Astrocyte of the cerebellum (primary cell): ENCODE measurements around the gene SHD.

Source experiments
- DNase-seq: peaks from one replicate; pipeline ENCODE4 v3.0.0-alpha.2; 2011; ENCODE audit warnings: low read depth
- H3K4me3 ChIP-seq: 2 replicates; pipeline ENCODE4 v1.5.1; 2011; ENCODE audit warnings: mild to moderate bottlenecking, low read depth, low read length, moderate library complexity
- in situ Hi-C: cut with HindIII; loops from 2 replicates; pipeline ENCODE4 v1.10.0; 2017; ENCODE audit warnings: low sequenced_read_pairs
- TF ChIP-seq, protein P1 (sequence below): IDR thresholded peaks from 2 replicates; pipeline ENCODE4 v1.5.1; 2012; ENCODE audit warnings: low read length, low read depth, moderate library complexity, mild to moderate bottlenecking; ENCODE audit errors: missing control alignments

SHD gene

DNA sequence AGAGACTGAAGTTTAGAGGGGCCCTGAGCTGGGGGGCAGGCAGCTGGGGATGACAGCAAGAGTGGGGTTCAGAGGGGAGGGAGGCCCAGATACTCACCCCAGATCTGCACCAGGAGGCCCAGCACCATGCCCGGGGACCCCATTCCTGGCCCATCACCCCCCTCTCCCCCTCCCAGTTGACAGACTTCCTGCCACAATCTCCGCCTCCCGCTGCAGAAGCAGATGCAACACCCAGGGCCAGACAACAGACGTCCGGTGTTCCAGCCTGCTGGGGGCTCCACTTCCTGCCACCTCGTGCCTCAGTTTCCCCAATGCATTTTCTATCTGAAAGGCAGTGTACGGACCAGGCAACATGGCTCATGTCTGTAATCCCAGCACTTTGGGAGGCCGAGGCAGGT, 23.2 kb downstream of the SHD start, which contains the start of gene TMIGD2:
TSS of gene TMIGD2 (minus strand) at position 147 of the 398 bp plus-strand sequence. CDS start at position 143, 4 bp downstream.
- TF ChIP-seq, protein P1, sequence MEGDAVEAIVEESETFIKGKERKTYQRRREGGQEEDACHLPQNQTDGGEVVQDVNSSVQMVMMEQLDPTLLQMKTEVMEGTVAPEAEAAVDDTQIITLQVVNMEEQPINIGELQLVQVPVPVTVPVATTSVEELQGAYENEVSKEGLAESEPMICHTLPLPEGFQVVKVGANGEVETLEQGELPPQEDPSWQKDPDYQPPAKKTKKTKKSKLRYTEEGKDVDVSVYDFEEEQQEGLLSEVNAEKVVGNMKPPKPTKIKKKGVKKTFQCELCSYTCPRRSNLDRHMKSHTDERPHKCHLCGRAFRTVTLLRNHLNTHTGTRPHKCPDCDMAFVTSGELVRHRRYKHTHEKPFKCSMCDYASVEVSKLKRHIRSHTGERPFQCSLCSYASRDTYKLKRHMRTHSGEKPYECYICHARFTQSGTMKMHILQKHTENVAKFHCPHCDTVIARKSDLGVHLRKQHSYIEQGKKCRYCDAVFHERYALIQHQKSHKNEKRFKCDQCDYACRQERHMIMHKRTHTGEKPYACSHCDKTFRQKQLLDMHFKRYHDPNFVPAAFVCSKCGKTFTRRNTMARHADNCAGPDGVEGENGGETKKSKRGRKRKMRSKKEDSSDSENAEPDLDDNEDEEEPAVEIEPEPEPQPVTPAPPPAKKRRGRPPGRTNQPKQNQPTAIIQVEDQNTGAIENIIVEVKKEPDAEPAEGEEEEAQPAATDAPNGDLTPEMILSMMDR: no peak
- no peak for DNase-seq
- H3K4me3 ChIP-seq: no peak within 1 kb of the TSS
- in situ Hi-C loops: no loop called here

DNA sequence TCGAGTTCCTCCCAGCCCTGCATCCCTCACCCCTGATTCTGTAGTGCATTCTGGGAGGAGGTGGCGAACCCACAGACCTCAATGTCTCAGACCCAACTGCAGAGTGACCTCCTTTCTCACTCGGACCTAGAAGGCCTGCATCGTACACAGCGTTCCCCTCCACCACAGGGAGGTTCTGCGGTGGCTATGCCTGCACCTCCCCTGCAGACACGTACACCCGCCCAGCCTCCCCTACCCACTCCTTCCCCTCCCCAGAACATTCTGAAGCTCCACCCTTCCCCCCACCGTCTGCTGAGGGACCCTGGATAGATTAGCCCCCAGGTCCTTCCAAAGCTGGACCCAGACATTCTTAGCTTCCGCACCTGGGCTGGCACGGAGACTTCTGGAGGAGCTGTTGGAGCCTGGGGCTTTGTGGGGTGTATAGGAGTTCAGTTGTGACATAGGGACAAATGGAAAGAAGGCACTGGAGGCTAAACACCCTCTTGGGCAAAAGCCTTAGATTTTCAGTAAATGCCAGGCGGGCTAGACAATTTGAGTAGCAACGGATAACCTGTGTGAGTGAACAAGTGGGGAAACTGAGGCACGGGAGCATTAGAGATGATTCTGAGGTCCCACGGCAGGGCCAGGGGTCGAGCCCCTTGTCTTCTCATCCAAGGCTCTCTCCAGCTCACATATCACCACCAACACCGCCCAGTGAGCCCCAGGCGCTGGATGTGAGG, 24.9 kb downstream of the SHD start:
- no peak for DNase-seq
- in situ Hi-C loops: no loop called here
- peak overlapping the region; percentile 37 for H3K4me3 ChIP-seq

DNA sequence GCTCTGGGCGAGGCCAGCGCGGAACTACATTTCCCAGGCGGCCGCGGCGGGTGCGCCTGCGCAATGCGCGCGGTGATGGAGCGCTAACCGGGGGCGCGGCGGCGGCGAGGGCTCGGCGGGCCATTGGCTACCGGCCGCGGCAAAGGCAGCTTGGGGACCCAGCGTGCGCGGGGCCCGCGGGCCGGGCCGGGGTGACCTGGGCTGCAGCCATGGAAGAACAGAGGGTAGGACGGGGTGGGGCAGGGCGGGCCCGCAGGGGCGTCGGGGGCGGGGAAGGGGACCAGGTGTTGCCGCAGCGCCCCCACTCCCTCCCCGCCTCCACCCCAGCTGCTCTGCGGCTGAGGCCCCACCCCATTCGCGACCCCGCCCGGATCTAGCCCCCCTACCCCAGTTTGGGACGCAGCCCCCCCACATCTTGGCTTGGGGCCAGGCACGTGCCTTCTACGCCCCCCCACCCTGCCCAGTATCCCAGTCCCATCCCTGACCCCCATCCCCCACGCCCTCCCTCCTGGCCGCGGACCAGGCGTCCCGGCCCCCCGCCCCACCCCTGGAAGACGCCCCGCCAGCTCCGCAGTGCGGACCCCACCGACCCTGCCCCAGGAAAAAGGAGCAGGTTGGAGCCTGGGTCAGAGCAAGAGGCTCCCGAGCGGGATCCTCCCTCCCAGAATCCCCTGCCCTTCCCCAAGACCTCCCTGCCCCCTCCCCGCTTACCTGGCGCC, 25.6 kb downstream of the SHD start, which contains the start of gene FSD1:
TSS of gene FSD1 (plus strand) at position 61 of the 719 bp plus-strand sequence. CDS start at position 210, 149 bp downstream.
- TF ChIP-seq, protein P1: no peak
- no peak for DNase-seq
- peak within 1 kb of the TSS; percentile 37 for H3K4me3 ChIP-seq
- in situ Hi-C loops: no loop called here

More for the DNA sequence above, 24.9 kb downstream of the SHD start:
- TF ChIP-seq, protein P1: no peak

DNA sequence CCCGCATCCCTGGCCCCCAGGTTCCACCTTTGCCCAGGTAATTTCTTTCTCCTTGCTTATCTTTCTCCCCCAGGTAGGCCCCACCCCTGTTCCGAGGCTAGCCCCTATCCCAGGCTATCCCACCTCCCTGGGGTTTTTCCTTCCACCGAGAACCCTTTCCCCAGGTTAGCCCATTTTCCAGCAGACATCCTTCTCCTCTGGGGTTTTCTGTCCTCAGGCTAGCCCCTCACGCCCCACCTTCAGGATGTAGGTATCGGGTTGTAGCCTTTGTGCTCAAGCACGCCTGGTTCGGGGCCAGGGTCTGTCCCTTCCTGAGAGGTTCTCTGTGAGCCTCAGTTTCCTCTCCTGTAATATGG, 26.2 kb downstream of the SHD start:
- TF ChIP-seq, protein P1: no peak
- DNase-seq: no peak
- peak overlapping the region; percentile 37 for H3K4me3 ChIP-seq
- in situ Hi-C loops: no loop called here

DNA sequence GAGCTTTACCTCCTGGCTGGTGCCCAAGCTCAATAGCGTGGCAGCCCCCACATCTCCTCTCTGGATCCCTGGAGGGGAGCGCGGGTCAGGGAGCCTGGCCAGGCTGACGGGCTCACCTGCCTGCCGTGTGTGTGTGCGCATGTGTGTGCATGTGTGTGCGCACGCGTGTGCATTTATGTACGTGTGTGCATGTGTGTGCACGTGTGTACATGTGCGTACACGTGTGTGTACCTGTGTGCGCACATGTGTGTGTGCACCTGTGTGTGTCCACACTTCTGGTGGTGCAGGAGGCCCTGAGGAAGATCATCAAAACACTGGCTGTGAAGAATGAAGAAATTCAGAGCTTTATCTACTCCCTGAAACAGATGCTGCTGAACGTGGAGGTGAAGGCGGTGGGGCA, 26.6 kb downstream of the SHD start:
- in situ Hi-C loops: no loop called here
- H3K4me3 ChIP-seq: no peak overlapping the region
- no peak for DNase-seq
- TF ChIP-seq, protein P1: no peak

DNA sequence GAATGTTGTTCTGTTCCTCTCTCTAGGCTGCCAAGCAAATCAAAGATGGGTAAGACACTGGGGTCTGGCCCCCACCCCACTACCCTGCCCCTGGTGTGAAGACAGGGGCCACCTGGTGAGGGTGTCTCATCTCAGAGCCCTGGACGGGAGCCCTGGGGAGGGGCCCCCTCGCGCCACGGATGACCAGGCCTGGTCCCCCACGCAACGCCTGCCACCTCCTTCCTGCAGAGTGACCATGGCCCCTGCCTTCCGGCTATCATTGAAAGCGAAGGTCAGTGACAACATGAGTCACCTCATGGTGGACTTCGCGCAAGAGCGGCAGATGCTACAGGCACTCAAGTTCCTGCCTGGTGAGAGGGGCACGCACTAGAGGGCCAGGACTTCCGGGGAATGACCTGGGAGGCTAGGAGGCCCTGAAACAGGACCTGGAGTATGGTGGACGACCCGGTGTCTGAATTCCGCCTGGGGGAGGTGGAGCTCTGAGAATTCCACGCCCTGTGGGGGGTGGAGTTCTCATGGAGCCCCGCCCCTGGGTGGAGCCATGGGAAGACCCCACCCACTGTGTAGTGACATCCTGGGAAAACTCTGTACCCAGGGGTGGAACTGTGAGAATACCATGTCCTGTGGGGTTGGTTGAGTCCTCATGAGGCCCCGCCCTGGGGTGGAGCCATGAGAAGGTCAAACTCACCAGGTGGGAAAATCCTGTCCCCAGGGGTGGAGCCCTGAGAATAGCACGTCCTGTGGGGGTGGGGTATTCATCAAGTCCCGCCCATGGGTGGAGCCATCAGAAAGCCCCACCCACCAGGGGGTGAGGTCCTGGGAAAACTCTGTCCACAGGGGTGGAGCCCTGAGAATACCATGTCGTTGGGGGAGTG, 31.4 kb downstream of the SHD start:
- in situ Hi-C loops: no loop called here
- TF ChIP-seq, protein P1: no peak
- no peak overlapping the region for H3K4me3 ChIP-seq
- no peak for DNase-seq
